Endometrial microvascular endothelial cells (primary cell): ENCODE results near the gene NTM. TPM values are rescaled to one million over a fixed set of nuclear protein-coding genes. Genes with fewer than 3 reads are reported as not detected.

Experiments
- in situ Hi-C: cut with HindIII; loops from 2 replicates; pipeline ENCODE4 v1.10.0; 2017; ENCODE audit warnings: low sequenced_read_pairs, low pct_unique_long_range_greater_than_20kb; ENCODE audit errors: inconsistent ontology term
- total RNA-seq: library from RNA; depleted of rRNA; stranded (reverse); fragments of >200 nt; gene quantifications from one replicate; pipeline ENCODE4 v1.2.3, GENCODE V29; 2015; ENCODE audit errors: inconsistent ontology term

NTM gene
- total RNA-seq, 1 donor from 2014 or later: 4.3 TPM

DNA sequence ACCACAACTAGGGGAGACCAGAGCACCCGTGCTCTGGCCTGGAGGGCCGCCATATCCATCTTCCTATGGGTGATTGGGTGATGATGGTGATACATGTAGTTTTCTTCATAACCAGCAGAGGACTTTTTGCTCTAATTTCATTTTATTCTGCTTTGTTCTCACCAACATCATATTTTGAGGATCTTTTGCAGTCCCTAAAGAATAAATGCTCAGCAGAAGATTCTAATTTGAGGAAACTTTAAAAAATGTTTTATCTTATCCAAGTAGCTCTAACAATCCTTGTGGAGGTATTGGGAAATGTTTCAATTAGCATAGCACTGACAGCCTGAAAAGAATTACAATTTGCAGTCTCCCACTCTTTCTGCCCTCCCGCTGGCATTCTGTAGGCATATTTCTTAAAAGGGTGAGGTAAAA is 544.0 kb downstream of the NTM start:
- in situ Hi-C loops: no loop called here

DNA sequence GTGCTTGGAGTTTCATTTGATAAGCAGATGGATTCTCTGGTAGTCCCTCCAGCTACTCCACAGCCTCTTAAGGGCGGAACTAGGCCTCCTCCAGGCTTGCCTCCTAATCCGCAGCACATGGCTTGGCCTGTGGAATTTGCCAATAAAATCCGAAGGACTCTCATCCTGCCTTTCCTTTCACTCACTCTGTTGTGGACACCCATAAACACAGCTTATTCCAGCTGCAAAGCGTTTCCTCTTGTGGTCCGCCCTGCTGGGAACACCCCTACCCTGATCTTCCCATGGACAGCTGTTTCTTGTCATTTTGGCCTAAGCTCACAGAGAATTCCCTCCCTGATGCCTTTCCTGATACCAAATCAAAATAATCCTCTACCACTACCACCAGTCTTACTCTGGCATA is 546.2 kb downstream of the NTM start:
- in situ Hi-C loops: no loop called here

DNA sequence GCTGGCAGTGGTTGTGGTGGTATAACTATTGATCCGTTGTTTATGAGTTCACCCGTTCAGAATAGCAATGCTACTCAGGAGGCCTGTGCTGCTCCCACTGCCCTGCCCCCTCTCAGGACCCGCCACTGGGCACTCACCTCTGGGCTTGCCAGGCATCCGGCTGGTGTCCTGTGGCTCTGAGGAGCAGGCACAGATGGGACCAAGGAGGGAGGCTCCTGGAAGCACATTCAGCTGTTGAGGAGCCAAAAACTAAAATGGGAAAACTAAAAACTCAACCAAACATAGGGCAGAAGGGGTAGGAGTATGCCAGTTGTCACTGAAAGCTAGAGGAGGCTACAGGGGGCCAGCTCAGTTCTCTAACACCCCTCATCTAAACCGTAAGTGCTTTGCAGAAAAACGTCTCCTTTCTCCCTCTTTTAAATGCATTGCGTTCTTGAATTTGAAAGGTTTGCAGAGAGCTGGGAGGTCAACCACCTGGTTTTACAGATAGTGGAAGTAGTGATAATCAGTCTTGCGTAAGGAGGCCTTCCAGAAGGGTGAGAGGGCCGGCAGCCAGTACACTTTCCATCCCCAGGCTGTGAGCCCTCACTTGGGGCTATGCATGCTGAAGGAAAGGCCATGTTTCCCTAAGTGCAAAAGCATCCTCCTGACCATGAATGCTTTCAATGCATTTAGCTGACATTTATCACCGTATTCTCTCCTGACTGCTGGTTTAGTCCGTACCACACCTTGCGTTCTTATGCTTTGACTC is 547.4 kb downstream of the NTM start:
- in situ Hi-C loops: no loop called here

DNA sequence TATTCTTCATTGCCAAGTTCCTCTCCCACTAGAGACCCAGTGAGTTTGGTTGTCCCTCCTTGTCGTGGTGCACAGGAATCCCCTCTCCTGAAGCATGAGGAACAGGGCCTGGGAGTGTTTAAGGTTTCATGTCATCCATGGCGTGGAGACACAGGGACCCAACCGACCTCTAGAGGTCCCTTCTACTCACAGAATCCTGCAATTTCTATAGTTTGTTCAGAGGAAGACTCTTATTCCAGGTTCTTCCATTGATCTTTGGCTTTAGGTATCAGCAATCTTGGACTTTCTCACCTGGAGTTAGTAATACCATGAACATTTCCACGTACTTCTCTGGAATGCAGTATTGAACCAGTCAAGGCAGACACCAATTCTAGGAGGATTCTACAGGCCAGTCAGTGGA is 548.2 kb downstream of the NTM start:
- in situ Hi-C loops: no loop called here

DNA sequence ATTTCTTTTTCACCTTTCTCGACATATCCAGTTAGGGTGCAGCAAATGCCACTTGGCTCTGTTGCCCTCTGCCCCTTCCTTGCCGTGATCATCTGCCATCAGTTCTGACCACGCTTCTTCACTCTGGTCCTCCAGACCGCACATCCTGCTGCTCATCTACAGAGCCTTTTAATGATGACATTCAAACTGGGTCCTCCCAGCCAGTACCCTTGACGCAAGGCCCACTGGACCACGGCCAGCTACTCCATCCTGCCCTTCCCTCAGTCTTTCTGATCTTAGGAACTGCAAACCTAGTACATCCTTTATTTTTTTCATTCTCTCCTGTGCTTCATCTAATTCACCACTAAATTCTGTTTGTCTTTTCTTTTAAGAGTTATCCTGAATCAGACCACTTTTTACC is 551.8 kb downstream of the NTM start:
- in situ Hi-C loops: no loop called here

DNA sequence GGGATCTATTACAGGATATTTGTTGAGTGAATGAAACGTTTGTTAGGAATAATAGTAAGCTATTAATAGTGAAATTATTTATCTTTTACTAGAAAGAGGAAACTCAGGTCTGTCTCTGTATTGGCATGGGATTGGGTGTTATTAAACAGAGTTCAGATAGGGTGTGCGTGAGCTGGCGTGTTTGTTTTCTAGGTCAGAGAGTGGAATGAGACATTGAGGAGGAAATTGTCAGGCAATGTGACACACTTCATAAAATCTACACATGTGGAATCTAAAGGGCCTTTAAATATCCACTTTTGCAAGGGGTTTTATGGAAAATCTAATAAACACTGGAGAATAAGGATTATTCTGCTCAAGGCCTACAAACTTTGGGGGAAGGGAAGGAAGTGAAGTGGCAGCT is 552.9 kb downstream of the NTM start:
- in situ Hi-C loops: no loop called here

DNA sequence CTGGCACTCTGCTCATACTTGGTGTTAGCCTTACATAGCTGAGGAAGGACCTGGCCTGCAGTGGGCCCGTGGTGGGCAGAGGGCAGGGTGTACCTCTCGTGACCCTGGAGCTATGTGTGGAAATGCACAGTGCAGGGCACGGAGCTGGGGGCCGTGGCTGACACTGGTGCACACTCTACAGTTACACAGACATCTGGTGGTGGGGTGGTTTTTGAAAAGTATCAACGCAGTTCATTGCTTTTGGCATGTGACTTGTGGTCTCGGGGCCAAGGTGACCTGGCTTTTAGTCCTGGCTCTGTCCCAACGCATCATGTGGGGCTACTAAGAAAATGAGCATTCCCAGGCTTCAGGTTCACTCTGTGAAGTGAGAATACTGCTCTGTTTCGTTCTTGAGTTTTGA is 553.6 kb downstream of the NTM start:
- in situ Hi-C loops: no loop called here

DNA sequence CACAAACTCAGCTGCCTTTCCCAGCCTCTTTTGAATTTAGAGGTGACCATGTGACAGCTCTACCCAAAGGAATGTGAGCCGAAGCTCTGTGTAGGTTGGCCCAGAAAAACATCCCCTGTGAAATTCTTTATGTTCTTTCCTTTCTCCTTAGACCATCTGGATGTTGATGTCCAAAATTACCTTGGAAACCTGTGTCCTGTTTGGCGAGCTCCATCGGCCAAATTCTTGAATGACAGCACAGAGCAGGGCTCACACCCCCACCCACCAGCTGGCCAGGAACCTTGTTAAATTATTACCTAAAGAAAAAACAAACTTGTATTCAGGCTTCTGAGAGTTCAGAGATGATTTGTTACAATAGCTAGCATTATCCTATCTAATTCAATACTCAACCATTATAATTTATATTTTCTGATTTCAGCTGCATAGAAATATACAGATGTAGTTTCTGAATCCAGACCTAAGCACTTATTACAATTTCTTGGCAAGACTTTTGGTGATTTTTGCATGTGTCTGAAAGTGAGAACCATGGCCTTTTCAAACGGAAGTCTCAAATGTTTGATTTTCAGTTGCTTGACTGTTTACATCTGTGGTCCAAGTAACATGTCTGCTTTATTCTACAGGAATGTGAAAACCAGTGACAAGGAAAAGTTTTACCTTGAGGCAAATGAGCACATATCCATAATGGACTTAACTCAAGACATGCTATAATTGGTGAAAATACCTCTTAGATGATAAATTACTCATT is 554.2 kb downstream of the NTM start:
- in situ Hi-C loops: no loop called here

DNA sequence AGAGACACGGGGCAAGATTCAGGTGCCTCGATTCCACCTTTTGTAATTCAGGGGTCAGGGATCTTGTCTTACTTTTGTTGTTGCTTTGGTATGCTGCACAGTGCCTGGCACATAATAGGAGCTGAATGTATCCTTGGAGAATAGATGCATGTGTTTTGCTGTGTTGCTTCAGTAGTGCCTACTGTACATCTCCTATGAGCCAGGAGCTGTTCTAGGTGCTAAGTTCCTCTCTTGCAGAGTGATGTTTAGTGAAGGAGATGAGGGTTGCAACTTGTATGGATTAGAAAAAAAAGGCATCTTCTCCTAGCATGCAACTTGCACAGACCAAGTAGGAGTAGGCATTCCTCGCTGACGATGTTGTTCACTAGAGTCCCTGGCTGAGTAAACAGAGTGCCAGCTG is 555.4 kb downstream of the NTM start:
- in situ Hi-C loops: no loop called here

DNA sequence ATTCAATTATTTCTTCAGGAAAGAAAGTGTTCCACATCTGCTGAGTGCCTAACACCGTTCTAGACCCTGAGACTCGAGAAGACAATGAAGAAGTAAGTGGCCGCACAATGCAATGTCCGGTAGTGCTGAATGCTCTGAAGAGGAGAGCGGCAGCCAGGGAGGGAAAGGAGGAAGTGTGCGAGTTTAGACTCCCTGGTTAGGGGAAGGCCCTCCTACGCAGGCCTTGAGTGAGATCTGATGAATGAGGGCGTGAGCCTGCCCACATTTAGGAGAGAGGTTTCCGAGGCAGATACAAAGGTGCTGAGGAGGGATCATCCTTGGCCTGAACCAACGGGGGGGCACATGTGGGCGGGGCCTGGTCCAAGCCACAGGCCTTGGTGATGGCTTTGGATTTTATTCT is 558.6 kb downstream of the NTM start:
- in situ Hi-C loops: no loop called here

DNA sequence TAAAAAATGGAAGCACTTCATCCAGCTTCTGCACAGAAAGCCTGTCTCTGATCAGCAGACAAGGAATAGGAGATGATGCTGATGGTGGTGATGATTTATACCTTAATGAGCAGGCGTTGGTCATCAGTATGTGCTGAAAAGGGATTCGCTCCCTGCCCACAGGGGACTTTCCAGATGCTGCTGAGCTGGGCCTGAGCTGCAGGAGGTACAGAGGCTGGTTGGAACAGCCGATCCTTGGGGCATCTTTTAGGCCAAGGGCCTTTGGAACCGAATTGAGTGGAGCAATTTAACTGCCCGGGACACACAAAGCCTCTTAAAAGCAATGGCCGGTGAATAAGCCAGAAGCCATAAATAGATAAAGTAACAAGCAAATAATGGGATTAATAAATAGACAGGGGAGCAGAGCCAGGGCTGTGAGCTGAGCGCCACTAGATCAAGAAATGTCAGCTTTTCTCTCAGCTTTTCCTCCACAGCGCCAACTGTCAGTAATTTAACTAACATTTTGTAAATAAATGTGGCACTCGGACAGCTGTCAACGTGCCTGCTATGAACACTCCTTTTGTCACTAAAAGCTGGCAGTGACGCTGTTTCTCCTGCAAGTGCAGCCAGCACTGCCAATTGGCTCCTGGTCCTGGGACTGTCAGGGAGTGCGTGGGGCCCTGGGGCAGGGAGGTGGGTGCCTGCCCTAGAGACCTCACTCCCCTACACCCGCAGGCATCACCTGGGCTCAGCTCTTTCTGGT is 562.3 kb downstream of the NTM start:
- in situ Hi-C loops: no loop called here

DNA sequence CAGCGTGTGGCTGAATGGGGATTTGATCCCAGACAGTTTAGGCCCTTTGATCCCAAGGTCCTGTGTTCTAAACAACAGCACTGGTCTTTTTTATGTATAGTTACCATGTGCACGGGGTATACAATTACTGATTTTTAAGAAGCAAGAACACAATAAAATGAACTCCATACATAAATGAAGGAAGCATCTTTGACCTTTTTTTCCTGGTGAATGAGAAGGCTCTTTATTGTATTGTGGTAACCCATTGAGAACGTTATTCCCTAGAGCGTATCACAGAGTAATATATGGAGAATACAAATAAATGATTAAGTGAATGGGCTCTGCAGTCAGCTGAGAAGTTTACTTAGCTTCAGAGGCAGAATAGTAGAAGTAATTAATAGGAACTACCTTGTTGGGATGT is 563.6 kb downstream of the NTM start:
- in situ Hi-C loops: no loop called here

DNA sequence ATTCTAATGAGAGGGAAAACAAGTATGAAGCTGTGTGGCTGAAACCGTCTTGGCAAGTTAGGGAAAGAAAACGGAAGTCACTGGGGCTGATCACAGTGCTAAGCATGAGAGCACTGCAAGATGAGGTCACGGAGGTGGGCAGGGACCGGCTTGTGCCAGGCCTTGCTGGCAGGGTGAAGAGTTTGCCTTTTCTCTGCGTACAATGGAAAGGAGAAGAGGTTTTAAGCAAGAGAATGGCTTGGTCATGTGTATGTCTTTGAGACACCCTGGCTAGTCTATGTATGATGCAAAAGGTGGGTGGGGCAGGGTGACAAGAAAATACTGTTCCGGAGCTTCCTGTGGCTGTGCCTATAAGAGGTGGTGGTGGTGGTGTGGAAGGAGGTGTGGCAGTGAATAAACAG is 567.9 kb downstream of the NTM start:
- in situ Hi-C loops: no loop called here

DNA sequence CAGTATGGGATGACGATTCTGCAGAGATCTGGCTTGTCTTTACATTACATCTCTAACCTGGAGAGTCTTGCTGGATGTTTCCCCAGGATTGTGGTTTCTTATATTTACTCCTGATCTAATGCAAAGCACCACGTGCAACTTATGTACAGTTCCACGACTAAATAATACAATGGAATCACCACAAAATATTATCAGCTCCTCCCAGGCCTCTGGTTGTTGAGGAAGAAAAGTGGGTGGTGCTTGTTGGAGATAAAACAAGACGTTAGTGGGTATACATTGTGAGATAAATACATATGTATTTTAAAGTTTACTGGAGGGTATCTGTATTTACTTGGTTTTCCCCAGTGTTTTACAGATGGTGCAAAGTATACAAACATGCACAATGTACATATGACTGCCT is 569.7 kb downstream of the NTM start:
- in situ Hi-C loops: no loop called here

DNA sequence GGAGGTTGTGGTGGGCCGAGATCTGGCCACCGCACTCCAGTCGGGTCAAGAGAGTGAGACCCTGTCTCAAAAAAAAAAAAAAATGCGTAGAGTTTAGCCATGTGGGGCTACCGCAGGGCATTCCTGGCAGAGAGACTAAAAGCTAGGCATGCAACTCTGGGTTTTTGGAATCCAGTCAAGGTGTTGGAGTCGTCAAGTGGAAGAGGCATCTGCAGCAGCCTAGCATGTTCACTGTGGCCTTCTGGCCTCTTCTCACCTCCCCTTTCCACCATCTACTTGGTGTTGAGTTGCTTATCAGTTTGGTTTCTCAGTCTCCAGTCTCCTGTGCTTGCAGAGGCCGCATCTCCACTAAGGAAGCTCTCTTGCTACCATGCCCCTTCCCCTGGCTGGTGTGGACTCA is 572.5 kb downstream of the NTM start:
- in situ Hi-C loops: no loop called here

DNA sequence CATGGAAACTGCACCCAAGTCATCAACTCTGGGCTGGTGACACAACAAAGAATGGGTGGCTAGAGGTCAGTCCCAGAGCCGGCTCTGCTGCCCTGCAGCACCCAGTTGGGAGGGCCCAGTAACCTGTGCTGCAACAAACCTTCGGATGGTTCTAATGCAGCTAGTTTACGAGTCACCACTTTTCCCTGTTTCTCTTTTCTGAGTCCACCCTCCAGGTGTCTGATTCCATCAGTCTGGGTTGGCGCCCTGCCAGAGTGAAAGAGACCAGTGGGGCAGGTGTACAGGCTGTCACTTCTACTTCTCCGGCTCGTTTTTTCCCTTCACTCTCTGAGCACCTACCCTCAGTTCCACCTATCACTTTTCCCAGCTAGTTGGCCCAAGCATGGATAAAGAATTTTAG is 572.9 kb downstream of the NTM start:
- in situ Hi-C loops: no loop called here

DNA sequence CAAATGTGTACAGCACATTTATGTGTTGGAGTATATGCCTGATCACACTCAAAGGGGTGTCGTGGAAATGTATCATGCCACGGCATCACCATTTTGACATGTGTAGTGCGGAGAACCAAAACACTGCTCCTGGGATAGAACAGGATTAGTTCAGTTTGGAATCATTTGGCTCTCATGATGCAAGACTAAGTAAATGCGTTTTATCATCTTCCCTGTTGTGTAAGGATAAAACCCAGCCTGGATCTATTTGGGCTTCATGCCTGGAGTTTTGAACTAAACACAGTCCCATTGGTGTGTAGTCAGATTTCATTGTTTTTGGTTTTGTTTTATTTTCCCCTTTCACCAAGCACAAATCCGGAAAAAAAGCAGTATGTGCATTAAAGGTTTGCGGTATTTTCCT is 574.3 kb downstream of the NTM start:
- in situ Hi-C loops: no loop called here

DNA sequence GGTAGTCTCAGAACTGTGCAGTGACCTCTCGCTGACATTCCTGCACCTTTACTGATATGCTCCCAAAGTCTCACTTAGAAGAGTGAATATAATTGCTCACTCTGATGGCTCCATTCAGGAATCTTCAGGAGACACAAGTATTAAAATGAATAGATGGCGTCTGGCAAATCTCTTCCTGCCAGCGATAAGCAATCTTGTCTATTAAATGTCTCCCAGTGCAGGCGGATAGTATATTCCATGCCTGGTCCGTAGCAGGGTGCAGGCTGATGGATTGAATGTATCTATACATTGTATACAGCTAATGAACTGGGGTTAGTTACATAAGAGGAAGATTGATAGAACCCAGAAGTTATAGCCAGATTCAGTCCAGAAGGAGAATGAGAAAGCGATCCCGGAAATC is 575.3 kb downstream of the NTM start:
- in situ Hi-C loops: no loop called here

DNA sequence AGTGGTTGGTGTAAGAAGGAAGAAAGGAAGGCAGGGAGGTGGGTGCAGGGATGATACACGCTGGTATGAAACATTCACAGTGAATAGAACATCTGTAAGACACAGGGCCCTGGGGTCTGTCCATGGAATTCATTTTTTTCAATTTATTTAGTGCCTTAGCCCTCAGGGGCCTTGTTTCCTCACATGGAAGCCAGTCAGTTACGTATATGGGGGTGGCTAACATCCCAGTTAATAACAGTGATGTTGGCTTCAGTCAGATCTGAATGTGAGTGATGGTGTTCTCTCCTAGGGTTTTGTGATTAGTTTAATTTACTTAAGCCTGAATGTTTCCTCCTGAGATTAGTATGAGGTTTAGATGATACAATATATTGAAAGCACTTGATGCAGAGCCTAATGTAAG is 577.1 kb downstream of the NTM start:
- in situ Hi-C loops: no loop called here

DNA sequence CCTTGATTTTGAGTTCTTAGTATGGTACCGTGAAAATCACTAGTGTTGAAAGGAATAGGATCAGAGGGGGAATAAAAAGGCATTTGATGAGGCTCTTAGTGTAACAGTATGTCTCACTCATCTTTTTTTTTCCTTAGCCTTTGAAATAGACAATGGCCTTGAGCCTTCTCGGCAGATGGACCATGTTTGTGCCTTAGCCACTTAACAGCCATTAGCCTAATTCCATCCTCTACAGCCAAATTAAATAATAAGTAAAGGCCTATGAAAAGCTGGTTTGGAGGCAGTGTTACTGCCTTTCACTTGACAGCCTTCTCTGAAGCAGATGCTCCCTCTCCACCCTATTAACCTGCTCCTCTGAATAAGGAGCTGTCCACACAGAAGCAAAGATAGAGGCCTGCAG is 580.7 kb downstream of the NTM start:
- in situ Hi-C loops: no loop called here
